NCI-H187 treated with DMSO at 0.1 percent for 48 hours (cell line): Measurements from ENCODE around the gene DPH1.

Experiments used
- DNase-seq: peaks from one replicate; lab custom pipeline; 2025; lab: John Stamatoyannopoulos, UW

The DPH1 gene

GRCh38 chr17:2082003-2082781, 52.2 kb downstream of the DPH1 start:
- no peak for DNase-seq

GRCh38 chr17:2083613-2084035, 53.7 kb downstream of the DPH1 start:
- DNase-seq, result no peak

- no peak for DNase-seq
Measured at GRCh38 chr17:2084036-2084765, 54.2 kb downstream of the DPH1 start.

GRCh38 chr17:2084766-2085647, 55.1 kb downstream of the DPH1 start:
- DNase-seq, result no peak

GRCh38 chr17:2085648-2085949, 55.6 kb downstream of the DPH1 start:
- no peak for DNase-seq

- DNase-seq, result no peak
Measured at GRCh38 chr17:2086306-2086705, 56.4 kb downstream of the DPH1 start.

GRCh38 chr17:2087597-2088211, 57.8 kb downstream of the DPH1 start:
- no peak for DNase-seq

- no peak for DNase-seq
Measured at GRCh38 chr17:2089021-2089422, 59.1 kb downstream of the DPH1 start.

- no peak for DNase-seq
Measured at GRCh38 chr17:2090210-2090641, 60.3 kb downstream of the DPH1 start.

GRCh38 chr17:2090804-2091534, 61.0 kb downstream of the DPH1 start:
- DNase-seq, result no peak

- DNase-seq, result no peak
Measured at GRCh38 chr17:2092253-2092652, 62.3 kb downstream of the DPH1 start.

- no peak for DNase-seq
Measured at GRCh38 chr17:2093349-2093748, 63.4 kb downstream of the DPH1 start.
